GM12873 (cell line): ENCODE results near the gene NINJ1.

Experiments used
- CTCF ChIP-seq: IDR thresholded peaks from 2 replicates; pipeline ENCODE4 v1.5.1; 2012; ENCODE audit warnings: low read depth, mild to moderate bottlenecking, moderate library complexity, low read length, control low read depth; ENCODE audit not compliant: insufficient read depth; ENCODE audit errors: missing control alignments

Gene NINJ1

GRCh38 chr9:93168581-93168980 is 34.5 kb upstream of the NINJ1 start:
- TF ChIP-seq CTCF: no peak

GRCh38 chr9:93167838-93168237 is 33.8 kb upstream of the NINJ1 start:
- TF ChIP-seq CTCF: no peak

GRCh38 chr9:93167185-93167584 is 33.1 kb upstream of the NINJ1 start:
- TF ChIP-seq CTCF: no peak

- no peak for TF ChIP-seq CTCF
Observed at GRCh38 chr9:93166699-93167098, 32.6 kb upstream of the NINJ1 start.

GRCh38 chr9:93164085-93164484 is 30.0 kb upstream of the NINJ1 start:
- no peak for TF ChIP-seq CTCF

- no peak for TF ChIP-seq CTCF
Observed at GRCh38 chr9:93161786-93162562, 27.9 kb upstream of the NINJ1 start.

GRCh38 chr9:93159601-93160471 is 25.8 kb upstream of the NINJ1 start:
- peak; percentile 97 for TF ChIP-seq CTCF
